KBM-7 (cell line): ENCODE measurements around the gene MYCBP.
"Not testable (repeated sequence)": the region's sequence is repeated elsewhere in the genome, so short reads cannot be mapped to it uniquely, and the experiment has no call there.

Experiments used
- DNase-seq: peaks from one replicate; pipeline ENCODE4 v3.0.0-alpha.2; 2015
- in situ Hi-C: fragments of 300-500 bp; cut with MboI; formaldehyde crosslinking; loops from 2 replicates; pipeline ENCODE4 v1.14.3; 2020; ENCODE audit warnings: low sequenced_read_pairs, low pct_unique_long_range_greater_than_20kb, mixed read lengths

Gene MYCBP, protein sequence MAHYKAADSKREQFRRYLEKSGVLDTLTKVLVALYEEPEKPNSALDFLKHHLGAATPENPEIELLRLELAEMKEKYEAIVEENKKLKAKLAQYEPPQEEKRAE

DNA sequence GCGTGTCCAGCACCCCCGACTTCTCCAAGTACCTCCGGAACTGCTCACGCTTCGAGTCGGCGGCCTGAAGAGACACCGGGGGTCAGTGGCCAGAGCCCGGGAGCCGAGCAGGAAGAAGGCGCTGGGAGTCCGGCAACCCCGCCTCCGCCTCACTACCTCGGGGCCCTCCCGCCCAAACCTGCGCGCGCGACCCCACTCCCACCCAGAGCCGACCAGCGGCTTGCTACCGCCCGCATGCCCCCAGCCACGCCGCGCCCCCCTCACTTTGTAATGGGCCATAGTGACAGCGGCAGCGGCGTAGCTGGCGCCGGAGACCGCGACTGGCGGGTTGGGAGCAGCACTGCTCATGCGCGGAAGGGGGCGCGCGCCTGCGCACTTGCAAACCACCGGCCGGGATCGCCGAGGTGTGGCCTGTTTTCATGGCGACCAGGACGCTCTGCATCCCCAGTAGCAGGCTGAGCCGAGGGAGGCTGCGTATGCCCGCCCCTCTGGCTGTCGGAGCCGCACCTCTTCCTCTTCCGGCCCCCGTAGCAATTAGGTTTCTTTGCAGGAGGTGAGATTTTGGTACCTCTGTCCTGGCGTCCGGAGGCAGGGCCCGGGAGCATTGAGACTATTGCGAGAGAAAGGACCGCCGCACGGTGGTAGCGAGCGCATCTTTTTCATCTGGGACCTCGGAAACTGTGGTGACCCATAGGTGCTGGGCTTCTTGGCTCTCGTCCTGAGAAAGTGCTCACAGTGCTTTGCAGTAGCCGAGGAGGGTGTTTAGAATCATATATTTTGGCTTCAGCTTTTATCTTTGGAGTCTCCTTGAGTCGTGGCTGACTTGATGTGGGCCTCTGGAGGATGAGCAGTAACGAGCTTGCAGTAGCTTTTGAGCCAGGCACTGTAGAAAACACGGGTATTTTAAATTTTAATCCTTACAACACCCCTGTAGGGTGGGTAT lies at the start of gene MYCBP:
TSS of gene MYCBP (minus strand) at position 322 of the 943 bp plus-strand sequence. CDS start at position 279, 43 bp downstream.
- in situ Hi-C loops = no loop called here
- DNase-seq = peak; percentile 97

DNA sequence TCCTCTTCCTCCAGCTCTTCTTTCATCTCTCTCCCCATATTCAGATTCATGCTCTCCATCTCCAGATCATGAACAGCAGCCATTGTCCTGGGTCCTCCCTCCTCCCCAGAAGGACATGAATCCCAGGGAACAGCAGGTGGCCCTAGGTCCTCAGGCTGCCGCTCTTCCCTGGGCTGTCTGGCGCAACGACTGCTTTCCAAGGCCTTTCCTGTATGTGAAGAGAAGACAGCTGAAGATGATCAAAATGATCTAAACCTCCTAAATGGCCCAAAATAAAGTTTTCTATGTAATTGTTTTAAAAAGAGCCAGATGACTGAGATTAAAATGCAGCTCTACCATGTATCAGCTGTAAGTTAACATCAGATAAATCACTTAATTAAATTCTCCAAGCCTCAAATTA lies 46.0 kb upstream of the MYCBP start:
- in situ Hi-C loops = no loop called here
- DNase-seq = no peak

DNA sequence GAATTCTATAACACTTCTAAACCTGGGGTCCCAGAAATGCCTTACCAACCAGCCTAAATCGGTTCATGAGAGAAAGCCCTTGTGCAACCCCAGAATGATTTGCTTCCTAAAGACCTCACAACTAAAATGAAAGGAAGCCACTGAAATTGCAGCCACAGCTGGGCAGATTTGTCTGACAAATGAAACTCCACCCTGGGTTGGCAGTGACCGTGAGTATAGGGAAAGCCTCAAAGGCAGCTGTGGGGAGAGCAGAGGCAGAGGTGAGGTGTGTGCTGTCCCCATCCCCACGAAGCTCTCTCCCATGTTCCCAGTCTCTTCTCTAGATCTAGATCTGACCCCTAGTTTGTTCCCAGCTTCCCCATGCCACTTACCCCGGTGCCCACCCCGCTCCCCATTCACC lies 45.4 kb upstream of the MYCBP start:
- no peak for DNase-seq

DNA sequence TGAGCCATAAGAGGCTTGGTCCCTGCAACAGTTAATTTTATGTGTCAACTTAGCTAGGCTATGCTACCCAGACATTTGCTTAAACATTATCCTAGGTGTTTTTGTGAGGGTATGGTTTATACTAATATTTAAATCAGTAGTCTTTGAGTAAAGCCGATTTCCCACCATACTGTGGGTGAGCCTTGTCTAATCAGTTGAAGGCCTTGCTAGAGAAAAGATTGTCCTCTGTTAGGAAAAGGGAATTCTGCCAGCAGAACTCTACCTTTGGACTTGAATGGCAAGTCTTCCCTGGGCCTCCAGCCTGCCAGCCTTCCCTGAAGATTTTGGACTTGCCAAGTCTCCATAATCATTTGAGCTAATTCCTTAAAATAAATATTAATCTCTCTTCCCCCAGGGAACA lies 44.6 kb upstream of the MYCBP start:
- in situ Hi-C loops = no loop called here
- DNase-seq = no peak

More for the DNA sequence above, 45.4 kb upstream of the MYCBP start:
- in situ Hi-C loops = no loop called here

DNA sequence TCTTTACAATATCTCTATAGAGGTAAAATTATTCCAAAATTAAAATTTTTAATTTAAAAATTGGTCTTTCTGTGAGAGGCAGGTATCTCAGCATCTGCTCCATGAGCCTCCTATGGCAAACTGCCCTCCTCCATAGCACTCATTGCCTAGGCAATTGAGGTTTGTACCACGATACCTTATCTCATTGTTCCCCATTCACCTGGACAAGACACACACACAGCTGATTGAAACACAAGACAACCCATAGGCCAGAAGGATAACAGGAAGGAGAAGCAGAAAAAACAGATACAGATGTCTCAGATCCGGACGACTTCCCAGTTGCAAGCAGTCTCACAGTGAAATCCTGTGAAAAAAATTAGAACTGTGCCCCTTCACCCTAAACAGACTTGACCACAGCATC lies 44.2 kb upstream of the MYCBP start:
- in situ Hi-C loops = no loop called here
- no peak for DNase-seq

DNA sequence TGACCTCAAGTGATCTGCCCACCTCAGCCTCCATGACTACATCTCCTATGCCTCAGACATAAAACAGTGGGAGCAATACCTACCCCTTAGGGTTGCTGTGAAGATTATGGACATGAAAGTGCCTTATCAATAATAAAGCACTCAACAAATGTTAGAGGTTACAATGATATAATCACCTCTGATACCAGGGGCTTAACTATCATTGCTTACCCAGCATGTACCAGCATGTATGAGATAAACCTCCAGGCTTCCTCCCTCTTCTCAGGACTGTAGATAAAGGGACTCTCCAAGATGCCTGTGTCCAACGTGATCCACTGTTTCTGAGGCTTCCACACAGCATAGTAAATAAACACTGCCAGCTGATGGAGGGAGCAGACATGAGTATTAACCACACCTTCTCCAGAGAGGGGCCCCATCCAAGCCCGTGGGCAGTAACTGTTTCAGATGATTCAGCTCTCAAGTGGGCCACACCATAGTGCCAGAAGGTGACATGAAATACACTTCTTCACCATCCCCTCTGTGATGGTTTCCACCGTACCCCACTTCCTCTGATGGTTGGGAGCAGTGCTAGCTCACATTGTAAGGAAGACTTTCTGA lies 42.3 kb upstream of the MYCBP start:
- no peak for DNase-seq
- in situ Hi-C loops = no loop called here

DNA sequence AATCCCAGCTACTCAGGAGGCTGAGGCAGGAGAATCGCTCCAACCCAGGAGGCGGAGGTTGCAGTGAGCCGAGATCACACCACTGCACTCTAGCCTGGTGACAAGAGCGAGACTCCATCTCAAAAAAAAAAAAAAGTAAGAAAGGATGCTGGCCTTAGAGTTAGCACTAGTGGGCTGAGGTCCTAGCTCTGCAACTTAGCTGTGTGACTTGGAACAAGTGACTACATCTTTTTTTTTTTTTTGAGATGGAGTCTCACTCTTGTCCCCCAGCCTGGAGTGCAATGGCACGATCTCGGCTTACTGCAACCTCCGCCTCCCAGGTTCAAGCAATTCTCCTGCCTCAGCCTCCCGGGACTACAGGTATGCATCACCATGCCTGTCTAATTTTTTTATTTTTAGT lies 41.8 kb upstream of the MYCBP start:
- DNase-seq, in situ Hi-C loops: not testable (repeated sequence)

DNA sequence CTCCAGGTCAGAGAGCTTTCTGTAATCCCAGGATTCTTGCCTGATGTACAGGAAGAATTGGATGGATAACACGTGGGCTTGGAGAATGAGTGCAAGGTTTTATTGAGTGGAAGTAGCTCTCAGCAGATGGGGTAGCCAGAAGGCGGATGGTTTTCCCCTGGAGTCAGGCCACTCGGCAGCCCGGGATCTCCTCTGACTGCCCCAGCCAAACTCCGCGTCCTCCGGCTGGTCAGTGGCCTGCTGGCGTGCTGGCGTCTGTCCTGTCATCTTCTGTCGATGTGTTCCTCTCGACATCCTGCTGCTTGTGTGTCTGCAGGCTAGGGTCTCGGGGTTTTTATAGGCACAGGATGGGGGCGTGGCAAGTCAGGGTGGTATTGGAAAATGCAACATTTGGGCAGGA lies 35.7 kb upstream of the MYCBP start:
- no peak for DNase-seq
- in situ Hi-C loops = no loop called here

DNA sequence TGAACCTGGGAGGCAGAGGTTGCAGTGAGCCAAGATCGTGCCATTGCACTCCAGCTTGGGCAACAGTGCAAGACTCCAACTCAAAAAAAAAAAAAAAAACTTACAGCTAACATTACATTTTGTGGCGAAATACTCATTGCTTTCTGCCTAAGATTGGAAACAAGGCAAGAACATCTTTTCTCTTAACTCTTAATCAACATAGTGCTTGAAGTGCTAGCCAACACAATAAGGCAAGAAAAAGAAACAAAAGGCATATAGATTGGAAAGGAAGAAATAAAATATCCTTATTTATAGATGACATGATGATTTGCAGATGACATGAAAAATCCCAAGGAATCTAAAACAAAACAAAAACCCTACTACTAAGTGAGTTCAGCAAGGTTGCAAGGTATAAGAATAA lies 32.8 kb upstream of the MYCBP start:
- no peak for DNase-seq
- in situ Hi-C loops = no loop called here

DNA sequence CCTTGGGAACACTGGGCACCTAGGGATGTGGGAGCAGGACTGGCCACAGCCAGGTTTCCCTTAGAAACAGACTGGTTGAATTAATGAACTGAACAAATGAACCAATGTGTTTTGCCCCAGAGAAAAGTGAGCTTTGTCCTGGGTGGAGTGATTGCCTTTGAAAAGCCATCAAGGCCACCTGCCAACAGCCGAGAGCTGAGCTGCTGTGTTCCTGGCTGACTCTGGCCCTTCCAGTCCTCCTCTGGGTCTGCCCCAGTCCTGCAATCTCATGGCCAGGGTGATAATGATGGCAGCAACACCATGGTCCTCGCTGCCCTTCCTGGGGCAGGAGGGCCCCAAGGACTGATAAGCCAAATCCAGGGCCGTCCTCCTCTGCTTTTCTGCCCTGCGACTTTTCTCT lies 26.4 kb upstream of the MYCBP start:
- DNase-seq = no peak
- in situ Hi-C loops = no loop called here

DNA sequence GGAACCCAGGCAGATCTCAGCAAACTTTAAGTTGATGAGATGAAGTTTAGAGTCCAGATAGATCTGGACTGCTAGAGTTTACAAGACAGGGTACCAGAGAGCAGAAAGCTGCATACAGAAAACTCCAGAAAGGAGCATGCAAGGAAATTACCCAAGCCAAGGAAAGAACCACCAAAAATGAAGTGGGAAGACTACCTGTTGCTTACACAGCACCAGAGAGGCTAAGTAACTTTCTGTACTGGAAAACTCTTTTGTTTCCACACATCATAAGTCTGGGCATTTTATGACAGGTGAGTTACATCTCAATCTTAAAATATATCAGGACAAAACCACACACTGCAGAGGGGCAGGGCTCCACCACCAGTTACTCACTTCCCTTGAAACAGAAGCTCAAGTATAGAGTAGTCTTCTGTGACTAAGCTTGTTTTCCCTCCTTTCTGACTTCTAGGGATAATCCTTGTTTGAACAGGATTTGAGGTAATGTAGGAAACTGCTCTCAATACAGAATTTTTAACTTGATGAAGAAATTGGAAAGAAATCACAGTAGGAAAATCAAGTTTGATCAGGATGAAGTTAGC lies 25.6 kb upstream of the MYCBP start:
- in situ Hi-C loops = no loop called here
- DNase-seq = no peak

DNA sequence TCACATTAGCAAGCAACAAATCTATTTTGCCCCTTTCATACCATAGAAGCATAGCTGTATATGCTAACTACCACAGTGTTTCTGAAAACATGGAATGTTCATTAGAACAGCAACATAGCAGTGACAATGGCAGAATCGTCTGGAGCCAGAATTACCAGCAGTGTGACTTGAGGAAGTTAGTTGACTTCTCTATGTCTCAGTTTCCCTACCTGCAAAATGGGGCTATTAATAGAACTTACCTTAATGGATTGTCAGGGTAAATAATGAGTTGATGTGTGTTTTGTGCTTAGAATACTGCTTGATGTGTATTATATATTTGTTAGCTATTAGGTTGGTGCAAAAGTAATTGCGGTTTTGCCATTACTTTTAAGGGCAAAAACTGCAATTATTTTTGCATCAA lies 23.0 kb upstream of the MYCBP start:
- in situ Hi-C loops = no loop called here
- no peak for DNase-seq

DNA sequence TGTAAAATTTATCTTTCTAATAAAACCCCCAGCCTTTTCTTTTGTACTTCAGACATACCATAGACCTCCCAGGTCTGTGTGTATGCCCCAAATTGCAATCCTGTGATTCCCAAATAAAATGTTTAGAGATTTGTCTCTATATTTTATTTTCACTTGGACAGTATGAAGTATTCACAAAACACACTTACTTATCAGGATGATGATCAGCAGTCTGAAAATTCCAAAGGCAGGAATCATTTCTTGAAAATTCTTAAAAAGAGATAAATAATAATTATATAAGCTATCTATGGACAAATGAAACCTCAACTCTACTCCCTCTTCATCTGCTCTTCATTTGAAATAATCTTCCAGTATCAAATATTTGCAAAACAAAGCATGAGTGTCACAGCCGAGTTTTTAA lies 19.8 kb upstream of the MYCBP start:
- DNase-seq = no peak
- in situ Hi-C loops = no loop called here

DNA sequence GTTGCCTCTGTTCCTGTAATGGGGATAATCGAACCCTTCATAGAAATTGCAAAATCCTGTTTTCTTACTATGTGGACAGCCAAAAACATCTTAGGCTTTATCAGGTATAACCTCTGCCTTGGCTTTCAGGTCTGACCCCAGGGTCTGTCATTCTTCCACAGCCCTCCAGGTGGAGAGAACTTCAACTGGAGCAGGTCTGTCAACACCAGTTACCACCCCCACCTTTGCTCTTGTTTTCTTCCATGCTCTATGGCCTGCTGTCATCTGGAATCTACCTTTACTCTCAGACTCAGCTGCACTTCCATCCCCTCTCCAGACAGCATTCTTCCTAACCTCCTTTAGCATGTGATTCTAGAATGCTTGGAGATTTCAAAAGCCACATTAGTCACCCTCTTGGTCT lies 18.6 kb upstream of the MYCBP start:
- DNase-seq = no peak
- in situ Hi-C loops = no loop called here

DNA sequence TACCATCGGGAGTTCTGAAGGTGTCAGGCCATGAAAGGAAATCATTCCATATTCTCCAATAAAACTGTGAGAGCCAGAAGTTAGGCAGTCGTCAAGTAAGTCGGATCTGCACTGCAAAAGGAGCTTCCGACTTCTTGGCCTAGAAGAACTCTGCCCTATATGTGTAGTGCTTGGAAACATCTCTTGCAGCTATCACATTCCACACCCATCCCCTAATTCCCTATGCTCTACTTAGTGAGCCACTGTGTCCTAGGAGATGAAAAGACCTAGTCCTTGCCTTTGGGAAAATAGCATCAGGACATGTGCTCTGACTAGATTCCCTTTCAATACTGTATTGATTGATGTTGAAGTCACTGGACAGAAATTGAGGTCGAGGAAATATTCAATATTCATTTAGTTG lies 16.4 kb upstream of the MYCBP start:
- DNase-seq = no peak
- in situ Hi-C loops = no loop called here

DNA sequence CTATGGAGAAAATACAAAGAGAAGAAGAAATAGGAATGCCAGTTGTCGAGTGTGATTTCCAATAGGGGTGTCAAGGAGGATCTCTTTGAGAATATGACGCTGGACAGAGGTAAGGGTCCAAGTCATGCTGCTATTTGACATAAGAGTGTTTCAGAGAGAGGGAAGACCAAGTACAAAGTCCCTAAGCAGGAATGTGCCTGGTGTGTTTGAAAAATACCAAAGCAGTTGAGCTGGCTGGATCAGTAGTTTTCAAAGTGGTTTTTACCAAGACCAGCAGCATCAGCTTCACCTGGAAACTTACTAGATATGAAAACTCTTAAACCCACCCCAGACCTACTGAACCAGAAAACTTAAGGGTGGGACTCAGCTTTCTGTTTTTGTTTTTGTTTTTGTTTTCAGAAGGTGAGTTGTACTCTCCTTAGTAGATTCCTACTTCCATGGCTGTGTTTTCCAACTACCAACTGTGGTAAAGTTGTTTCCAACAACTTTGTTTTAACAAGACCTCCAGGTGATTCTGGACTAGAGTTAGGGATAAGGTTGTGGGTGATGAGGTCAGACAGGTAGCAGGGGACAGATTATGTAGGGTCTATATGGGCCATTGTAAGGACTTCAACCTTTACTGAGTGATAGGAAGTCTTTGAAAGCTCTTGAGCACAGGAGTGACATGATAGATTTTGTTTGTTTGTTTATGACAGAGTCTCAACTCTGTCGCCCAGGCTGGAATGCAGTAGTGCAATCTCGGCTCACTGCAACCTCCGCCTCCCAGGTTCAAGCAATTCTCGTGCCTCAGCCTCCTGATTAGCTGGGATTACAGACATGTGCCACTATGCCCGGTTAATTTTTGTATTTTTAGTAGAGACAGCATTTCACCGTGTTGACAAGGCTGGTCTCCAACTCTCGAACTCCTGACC lies 15.5 kb upstream of the MYCBP start:
- no peak for DNase-seq
- in situ Hi-C loops = no loop called here

DNA sequence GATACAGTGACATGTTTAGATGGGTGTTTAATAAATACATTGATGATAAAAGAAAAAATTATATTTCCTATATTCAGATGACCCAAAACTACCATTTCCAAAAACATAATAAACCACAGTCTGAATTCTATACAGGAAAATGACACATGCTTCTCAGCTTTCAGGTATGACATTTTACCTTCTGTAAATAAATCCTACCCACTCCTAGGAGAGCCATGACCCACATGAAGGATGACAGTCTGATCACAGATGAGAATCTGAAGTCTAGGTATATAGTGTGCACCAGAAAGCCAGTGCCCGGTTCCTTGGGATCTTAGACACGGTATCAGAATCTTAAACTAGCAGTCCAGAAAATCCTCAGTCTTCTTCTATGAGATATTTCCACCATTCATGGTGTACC lies 11.9 kb upstream of the MYCBP start:
- in situ Hi-C loops = no loop called here
- no peak for DNase-seq

DNA sequence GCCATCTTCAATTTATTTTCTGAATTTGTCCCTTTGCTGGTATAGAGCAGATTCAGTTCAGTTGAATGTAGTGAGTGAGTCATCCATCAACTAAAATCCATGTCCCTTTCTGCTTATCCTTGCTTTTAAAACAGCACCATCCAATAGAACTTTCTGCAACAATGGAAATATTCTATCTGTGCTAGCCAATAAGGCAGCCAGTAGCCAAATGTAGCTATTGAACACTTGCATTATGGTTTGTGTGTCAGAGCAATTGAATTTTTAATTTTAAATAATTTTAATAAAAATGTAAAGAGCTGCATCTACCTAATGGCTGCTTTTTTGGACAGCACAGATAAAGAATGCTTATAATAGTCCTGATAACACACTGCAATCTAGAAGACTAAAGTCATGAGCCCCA lies 8.3 kb upstream of the MYCBP start, which contains the start of gene GJA9:
TSS of gene GJA9 (minus strand) at position 101 of the 400 bp plus-strand sequence. CDS start 5,489 bp downstream, outside the sequence.
- in situ Hi-C loops = no loop called here
- DNase-seq = no peak

DNA sequence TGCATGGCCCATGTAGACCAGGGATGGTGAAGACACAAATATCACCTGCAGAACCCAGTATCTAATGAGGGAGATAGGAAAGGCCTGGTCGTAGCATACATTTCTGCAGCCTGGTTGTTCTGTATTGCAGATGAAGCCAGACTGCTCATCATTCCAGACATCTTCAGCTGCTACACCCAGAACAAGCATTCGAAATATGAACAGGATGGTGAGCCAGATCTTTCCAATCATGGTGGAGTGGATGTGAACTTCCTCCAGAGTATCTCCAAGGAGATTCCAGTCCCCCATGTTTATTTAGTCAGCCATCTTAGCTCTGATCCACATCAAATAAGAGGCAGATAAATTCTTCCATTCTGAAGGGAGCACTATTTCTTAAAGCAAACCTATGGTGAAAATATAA lies 2.7 kb upstream of the MYCBP start:
- in situ Hi-C loops = no loop called here
- no peak for DNase-seq
